Suppressor macrophage (primary cell): ENCODE measurements around the gene ZNF280B.
"Not testable (repeated sequence)": the region's sequence is repeated elsewhere in the genome, so short reads cannot be mapped to it uniquely, and the experiment has no call there.

ENCODE experiments used
- DNase-seq, 4 experiments: peaks; one replicate each; pipeline ENCODE4 v3.0.0-alpha.2; 2020 to 2022

The ZNF280B gene

GRCh38 chr22:22534604-22535415, 26.3 kb upstream of the ZNF280B start:
- DNase-seq = no peak

GRCh38 chr22:22533863-22534262, 25.3 kb upstream of the ZNF280B start:
- DNase-seq = no peak

GRCh38 chr22:22533417-22533816, 24.9 kb upstream of the ZNF280B start:
- no peak for DNase-seq

- not testable (repeated sequence) for DNase-seq
Measured at GRCh38 chr22:22532547-22533071, 24.1 kb upstream of the ZNF280B start.

- no peak for DNase-seq
Measured at GRCh38 chr22:22531770-22532546, 23.4 kb upstream of the ZNF280B start.

- no peak for DNase-seq
Measured at GRCh38 chr22:22528780-22529179, 20.2 kb upstream of the ZNF280B start.

GRCh38 chr22:22527312-22527711, 18.8 kb upstream of the ZNF280B start:
- DNase-seq = peak in 1 of 4 experiments; percentile 24

- DNase-seq = no peak
Measured at GRCh38 chr22:22526125-22526912, 17.8 kb upstream of the ZNF280B start.

GRCh38 chr22:22523494-22523893, 15.0 kb upstream of the ZNF280B start:
- no peak for DNase-seq

GRCh38 chr22:22521631-22522030, 13.1 kb upstream of the ZNF280B start:
- no peak for DNase-seq

GRCh38 chr22:22520667-22521602, 12.4 kb upstream of the ZNF280B start:
- DNase-seq = no peak

- DNase-seq = no peak
Measured at GRCh38 chr22:22520020-22520656, 11.6 kb upstream of the ZNF280B start, which contains the start of gene ZNF280A. ZNF280A (minus strand) TSS chr22:22520270; CDS start chr22:22515630, 4,640 bp downstream.

GRCh38 chr22:22519591-22519990, 11.0 kb upstream of the ZNF280B start:
- no peak for DNase-seq

GRCh38 chr22:22516992-22517391, 8.4 kb upstream of the ZNF280B start:
- no peak for DNase-seq

- DNase-seq = no peak
Measured at GRCh38 chr22:22515890-22516289, 7.3 kb upstream of the ZNF280B start.

GRCh38 chr22:22514431-22514830, 5.9 kb upstream of the ZNF280B start:
- not testable (repeated sequence) for DNase-seq

GRCh38 chr22:22513619-22514018, 5.1 kb upstream of the ZNF280B start:
- no peak for DNase-seq

GRCh38 chr22:22512951-22513350, 4.4 kb upstream of the ZNF280B start:
- DNase-seq = no peak

GRCh38 chr22:22510833-22511232, 2.3 kb upstream of the ZNF280B start:
- DNase-seq = not testable (repeated sequence)

- not testable (repeated sequence) for DNase-seq
Measured at GRCh38 chr22:22509912-22510311, 1.4 kb upstream of the ZNF280B start.

- DNase-seq = no peak
Measured at GRCh38 chr22:22507743-22508273, 734 bp downstream of the ZNF280B start.
